ENCODE results near the gene TMEM143.
A peak's percentile ranks its signal among the peaks of the same experiment; 100 is the strongest.

DNA sequence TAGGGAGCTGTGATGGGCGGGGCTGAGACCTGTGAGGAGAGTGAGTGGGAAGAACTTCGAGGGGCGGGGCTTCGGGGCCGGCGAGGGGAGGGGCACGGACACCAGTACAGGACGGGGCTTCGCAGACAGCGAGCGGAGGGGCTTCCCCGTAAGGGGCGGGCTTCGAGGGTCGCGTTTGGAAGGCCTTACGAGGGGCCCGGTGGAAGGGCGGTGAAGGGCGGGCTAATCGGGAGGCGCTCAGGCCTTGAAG lies 42.4 kb downstream of the TMEM143 start:
- TF ChIP-seq, protein P1, sequence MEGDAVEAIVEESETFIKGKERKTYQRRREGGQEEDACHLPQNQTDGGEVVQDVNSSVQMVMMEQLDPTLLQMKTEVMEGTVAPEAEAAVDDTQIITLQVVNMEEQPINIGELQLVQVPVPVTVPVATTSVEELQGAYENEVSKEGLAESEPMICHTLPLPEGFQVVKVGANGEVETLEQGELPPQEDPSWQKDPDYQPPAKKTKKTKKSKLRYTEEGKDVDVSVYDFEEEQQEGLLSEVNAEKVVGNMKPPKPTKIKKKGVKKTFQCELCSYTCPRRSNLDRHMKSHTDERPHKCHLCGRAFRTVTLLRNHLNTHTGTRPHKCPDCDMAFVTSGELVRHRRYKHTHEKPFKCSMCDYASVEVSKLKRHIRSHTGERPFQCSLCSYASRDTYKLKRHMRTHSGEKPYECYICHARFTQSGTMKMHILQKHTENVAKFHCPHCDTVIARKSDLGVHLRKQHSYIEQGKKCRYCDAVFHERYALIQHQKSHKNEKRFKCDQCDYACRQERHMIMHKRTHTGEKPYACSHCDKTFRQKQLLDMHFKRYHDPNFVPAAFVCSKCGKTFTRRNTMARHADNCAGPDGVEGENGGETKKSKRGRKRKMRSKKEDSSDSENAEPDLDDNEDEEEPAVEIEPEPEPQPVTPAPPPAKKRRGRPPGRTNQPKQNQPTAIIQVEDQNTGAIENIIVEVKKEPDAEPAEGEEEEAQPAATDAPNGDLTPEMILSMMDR (IDR thresholded peaks at IDR 0.05) = no peak
- TF ChIP-seq POLR2A (IDR thresholded peaks at IDR 0.05) = peak in 1 of 4 donors; percentile 66

Data from esophagus squamous epithelium (tissue), 4 donors.